ENCODE measurements around the gene MAP3K6. TPM values are rescaled to one million over a fixed set of nuclear protein-coding genes. Genes with fewer than 3 reads are reported as not detected.

The MAP3K6 gene
- total and polyA plus RNA-seq, 2 donors (not counting 3 experiments of a cell fraction or from before 2014, with no cell fraction given): 9.9 to 12.4 TPM

GRCh38 chr1:27410709-27411108 lies 43.9 kb upstream of the MAP3K6 start:
- H3K9ac ChIP-seq (replicated peaks; ENCODE audit: extremely low read depth, insufficient read depth, low read length): no peak overlapping the region
- intact Hi-C loops (cut with micrococcal nuclease): no loop called here
- dilution Hi-C loops (cut with MboI; ENCODE audit: extremely low pct_ligation_motif_present, low sequenced_read_pairs): loop anchor here (25.0 kb wide), 1 partner anchor 177 kb away; no protein-coding TSS in a partner anchor

More at GRCh38 chr1:27410709-27411108, 43.9 kb upstream of the MAP3K6 start:
- peaks cover 54 to 72% of the 10 kb centered on the region in 2 experiments for H3K36me3 ChIP-seq (ENCODE audit: control insufficient read depth in 2 of 2, extremely low read depth in 1 of 2, insufficient read depth in 2 of 2, low read length in 2 of 2)
- no TSS peak for BruUV-seq (replicated peaks)
- no peaks in the 10 kb centered on the region for H3K4me1 ChIP-seq (ENCODE audit: control insufficient read depth, extremely low read depth, insufficient read depth, low read length)
- no peaks in the 10 kb centered on the region for H3K27me3 ChIP-seq (ENCODE audit: control insufficient read depth in 2 of 2, insufficient read depth in 2 of 2, low read length in 2 of 2)
- H3K9me1 ChIP-seq (replicated peaks; ENCODE audit: control insufficient read depth, extremely low read depth, insufficient read depth, low read length): no peaks in the 10 kb centered on the region
- ChIA-PET CTCF (interaction anchor here (1.0 to 1.2 kb wide), 3 partner anchors 15 to 196 kb away, joined by 3 to 6 read pairs (median 3); no protein-coding TSS in a partner anchor), POLR2A (no interaction called here)
- H3K9me3 ChIP-seq (replicated peaks; ENCODE audit: control insufficient read depth, insufficient read depth, low read length): no peaks in the 10 kb centered on the region
- TF ChIP-seq MAX (IDR thresholded peaks at IDR 0.05; ENCODE audit: insufficient read depth, insufficient read length) (no peak), FOS (IDR thresholded peaks at IDR 0.05; ENCODE audit: borderline replicate concordance, insufficient read depth, low read length) (no peak), JUN (IDR thresholded peaks at IDR 0.05; ENCODE audit: borderline replicate concordance, insufficient read depth, insufficient read length, low read depth) (no peak), GATA2 (IDR thresholded peaks at IDR 0.05; ENCODE audit: insufficient read depth, insufficient read length, low read depth, low read length) (no peak), EZH2 (IDR thresholded peaks at IDR 0.05; ENCODE audit: borderline replicate concordance, low read depth, low read length, severe bottlenecking) (no peak), CTCF (IDR thresholded peaks at IDR 0.05; ENCODE audit: extremely low read depth in 1 of 2, insufficient read depth in 1 of 2, low read depth in 1 of 2, low read length in 2 of 2) (no peak), POLR2AphosphoS5 (IDR thresholded peaks at IDR 0.05; ENCODE audit: insufficient read depth, low read depth, low read length) (no peak), MYC (IDR thresholded peaks at IDR 0.05; ENCODE audit: low read depth, low read length) (no peak), POLR2A (IDR thresholded peaks at IDR 0.05; ENCODE audit: low read depth, low read length) (no peak)
- no peak overlapping the region for H3K4me3 ChIP-seq (replicated peaks in 1 of 3; ENCODE audit: insufficient read depth in 1 of 3, low read depth in 1 of 3, low read length in 3 of 3)
- H3K4me2 ChIP-seq (ENCODE audit: insufficient read depth, low read length): no peak overlapping the region
- DNase-seq (ENCODE audit: low read depth, low spot score) (no peak), FAIRE-seq (no peak)
- H3K79me2 ChIP-seq (ENCODE audit: control insufficient read depth, insufficient read depth, low read length): no peaks in the 10 kb centered on the region
- H4K20me1 ChIP-seq (replicated peaks; ENCODE audit: control insufficient read depth, extremely low read depth, insufficient read depth, low read length): no peaks in the 10 kb centered on the region
- no peak overlapping the region for H2AFZ ChIP-seq (ENCODE audit: low read depth, low read length)
- H3K27ac ChIP-seq (ENCODE audit: insufficient read depth, low read depth, low read length): no peak overlapping the region

Data from endothelial cell of umbilical vein (primary cell).